ENCODE data around the gene ZP3.
"Not testable (repeated sequence)": the region's sequence is repeated elsewhere in the genome, so short reads cannot be mapped to it uniquely, and the experiment has no call there.

Gene ZP3

GRCh38 chr7:76395965-76396726, 28.6 kb upstream of the ZP3 start:
- peak; percentile 46 to 81 for DNase-seq (ENCODE audit: low spot score in 2 of 2)
- in situ Hi-C loops (cut with MboI; ENCODE audit: low sequenced_read_pairs), result no loop called here
- Histone ChIP-seq H3K9me3 (no peaks in the 10 kb centered on the region), H3K36me3 (replicated peaks) (no peaks in the 10 kb centered on the region), H3K4me3 (no peak overlapping the region), H3K27me3 (ENCODE audit: low read depth) (no peaks in the 10 kb centered on the region), H3K4me1 (peaks cover 38% of the 10 kb centered on the region)

GRCh38 chr7:76396864-76397263, 27.9 kb upstream of the ZP3 start:
- no peaks in the 10 kb centered on the region for H3K27me3 ChIP-seq (ENCODE audit: low read depth)
- no peaks in the 10 kb centered on the region for H3K36me3 ChIP-seq (replicated peaks)
- DNase-seq (ENCODE audit: low spot score in 2 of 2), result no peak
- no peak overlapping the region for H3K4me3 ChIP-seq
- in situ Hi-C loops (cut with MboI; ENCODE audit: low sequenced_read_pairs), result no loop called here
- H3K4me1 ChIP-seq, result peaks cover 38% of the 10 kb centered on the region
- H3K9me3 ChIP-seq, result no peaks in the 10 kb centered on the region

- in situ Hi-C loops (cut with MboI; ENCODE audit: low sequenced_read_pairs), result no loop called here
- Histone ChIP-seq H3K4me3 (peak overlapping the region; percentile 20), H3K27me3 (ENCODE audit: low read depth) (no peaks in the 10 kb centered on the region), H3K4me1 (peaks cover 36% of the 10 kb centered on the region), H3K36me3 (replicated peaks) (no peaks in the 10 kb centered on the region), H3K9me3 (no peaks in the 10 kb centered on the region)
- peak; percentile 64 to 91 for DNase-seq (ENCODE audit: low spot score in 2 of 2)
These were observed 27.2 kb upstream of the ZP3 start for GRCh38 chr7:76397409-76398183.

GRCh38 chr7:76400248-76400647, 24.5 kb upstream of the ZP3 start:
- no peaks in the 10 kb centered on the region for H3K27me3 ChIP-seq (ENCODE audit: low read depth)
- peaks cover 24% of the 10 kb centered on the region for H3K4me1 ChIP-seq
- H3K36me3 ChIP-seq (replicated peaks), result no peaks in the 10 kb centered on the region
- in situ Hi-C loops (cut with MboI; ENCODE audit: low sequenced_read_pairs), result no loop called here
- no peaks in the 10 kb centered on the region for H3K9me3 ChIP-seq
- no peak for DNase-seq (ENCODE audit: low spot score in 2 of 2)
- H3K4me3 ChIP-seq, result no peak overlapping the region

- H3K9me3 ChIP-seq; H3K36me3 ChIP-seq (replicated peaks); H3K4me3 ChIP-seq; DNase-seq (ENCODE audit: low spot score in 2 of 2); in situ Hi-C loops (cut with MboI; ENCODE audit: low sequenced_read_pairs); H3K27me3 ChIP-seq (ENCODE audit: low read depth); H3K4me1 ChIP-seq: not testable (repeated sequence)
These were observed 21.7 kb upstream of the ZP3 start for GRCh38 chr7:76403097-76403496.

- in situ Hi-C loops (cut with MboI; ENCODE audit: low sequenced_read_pairs), result no loop called here
- no peak overlapping the region for H3K4me3 ChIP-seq
- no peak for DNase-seq (ENCODE audit: low spot score in 2 of 2)
- no peaks in the 10 kb centered on the region for H3K9me3 ChIP-seq
- no peaks in the 10 kb centered on the region for H3K27me3 ChIP-seq (ENCODE audit: low read depth)
- H3K4me1 ChIP-seq, result no peaks in the 10 kb centered on the region
- no peaks in the 10 kb centered on the region for H3K36me3 ChIP-seq (replicated peaks)
These were observed 20.8 kb upstream of the ZP3 start for GRCh38 chr7:76403780-76404494.

- Histone ChIP-seq H3K4me1 (no peaks in the 10 kb centered on the region), H3K27me3 (ENCODE audit: low read depth) (no peaks in the 10 kb centered on the region), H3K9me3 (no peaks in the 10 kb centered on the region), H3K4me3 (no peak overlapping the region), H3K36me3 (replicated peaks) (no peaks in the 10 kb centered on the region)
- DNase-seq (ENCODE audit: low spot score in 2 of 2), result no peak
- in situ Hi-C loops (cut with MboI; ENCODE audit: low sequenced_read_pairs), result no loop called here
These were observed 19.0 kb upstream of the ZP3 start for GRCh38 chr7:76405738-76406137.

- Histone ChIP-seq H3K4me1 (no peaks in the 10 kb centered on the region), H3K4me3 (no peak overlapping the region), H3K27me3 (ENCODE audit: low read depth) (no peaks in the 10 kb centered on the region), H3K9me3 (no peaks in the 10 kb centered on the region), H3K36me3 (replicated peaks) (no peaks in the 10 kb centered on the region)
- no peak for DNase-seq (ENCODE audit: low spot score in 2 of 2)
- in situ Hi-C loops (cut with MboI; ENCODE audit: low sequenced_read_pairs), result no loop called here
These were observed 17.0 kb upstream of the ZP3 start for GRCh38 chr7:76407718-76408117.

GRCh38 chr7:76408121-76408560, 16.6 kb upstream of the ZP3 start:
- DNase-seq (ENCODE audit: low spot score in 2 of 2), result no peak
- in situ Hi-C loops (cut with MboI; ENCODE audit: low sequenced_read_pairs), result no loop called here

GRCh38 chr7:76409537-76409936, 15.2 kb upstream of the ZP3 start, which contains the start of gene SSC4D:
TSS of gene SSC4D (minus strand) at chr7:76409697. CDS start at chr7:76404439, 5,258 bp downstream.
- in situ Hi-C loops (cut with MboI; ENCODE audit: low sequenced_read_pairs), result no loop called here
- H3K4me1 ChIP-seq, result no peaks in the 10 kb centered on the region
- H3K4me3 ChIP-seq, result no peak within 1 kb of the TSS
- no peak for DNase-seq (ENCODE audit: low spot score in 2 of 2)
- no peaks in the 10 kb centered on the region for H3K36me3 ChIP-seq (replicated peaks)
- no peaks in the 10 kb centered on the region for H3K27me3 ChIP-seq (ENCODE audit: low read depth)
- no peaks in the 10 kb centered on the region for H3K9me3 ChIP-seq

More at GRCh38 chr7:76408121-76408560, 16.6 kb upstream of the ZP3 start:
- no peaks in the 10 kb centered on the region for H3K27me3 ChIP-seq (ENCODE audit: low read depth)
- H3K9me3 ChIP-seq, result no peaks in the 10 kb centered on the region
- no peaks in the 10 kb centered on the region for H3K4me1 ChIP-seq
- H3K36me3 ChIP-seq (replicated peaks), result no peaks in the 10 kb centered on the region
- H3K4me3 ChIP-seq, result no peak overlapping the region

- no peak for DNase-seq (ENCODE audit: low spot score in 2 of 2)
- no peaks in the 10 kb centered on the region for H3K4me1 ChIP-seq
- in situ Hi-C loops (cut with MboI; ENCODE audit: low sequenced_read_pairs), result no loop called here
- no peaks in the 10 kb centered on the region for H3K27me3 ChIP-seq (ENCODE audit: low read depth)
- H3K4me3 ChIP-seq, result no peak overlapping the region
- no peaks in the 10 kb centered on the region for H3K36me3 ChIP-seq (replicated peaks)
- no peaks in the 10 kb centered on the region for H3K9me3 ChIP-seq
These were observed 13.1 kb upstream of the ZP3 start for GRCh38 chr7:76411626-76412025.

- Histone ChIP-seq H3K9me3 (no peaks in the 10 kb centered on the region), H3K36me3 (replicated peaks) (no peaks in the 10 kb centered on the region), H3K27me3 (ENCODE audit: low read depth) (no peaks in the 10 kb centered on the region), H3K4me3 (no peak overlapping the region), H3K4me1 (no peaks in the 10 kb centered on the region)
- no peak for DNase-seq (ENCODE audit: low spot score in 2 of 2)
- in situ Hi-C loops (cut with MboI; ENCODE audit: low sequenced_read_pairs), result no loop called here
These were observed 12.5 kb upstream of the ZP3 start for GRCh38 chr7:76412249-76412648.

GRCh38 chr7:76417654-76418310, 7.0 kb upstream of the ZP3 start:
- H3K4me3 ChIP-seq; H3K9me3 ChIP-seq; DNase-seq (ENCODE audit: low spot score in 2 of 2); H3K4me1 ChIP-seq; H3K36me3 ChIP-seq (replicated peaks); H3K27me3 ChIP-seq (ENCODE audit: low read depth); in situ Hi-C loops (cut with MboI; ENCODE audit: low sequenced_read_pairs): not testable (repeated sequence)

Measured in HAP-1 (cell line).